Stimulated activated CD8-positive, alpha-beta memory T cell treated with anti-CD3 and anti-CD28 coated beads, Interleukin-4, amount 100 ng/mL, for 48 hours (primary cell): ENCODE measurements around the gene GPR89B.
"Not testable (repeated sequence)": the region's sequence is repeated elsewhere in the genome, so short reads cannot be mapped to it uniquely, and the experiment has no call there.

ENCODE experiments used
- DNase-seq: peaks from one replicate; pipeline ENCODE4 v3.0.0-alpha.2; 2020

Gene GPR89B

DNA sequence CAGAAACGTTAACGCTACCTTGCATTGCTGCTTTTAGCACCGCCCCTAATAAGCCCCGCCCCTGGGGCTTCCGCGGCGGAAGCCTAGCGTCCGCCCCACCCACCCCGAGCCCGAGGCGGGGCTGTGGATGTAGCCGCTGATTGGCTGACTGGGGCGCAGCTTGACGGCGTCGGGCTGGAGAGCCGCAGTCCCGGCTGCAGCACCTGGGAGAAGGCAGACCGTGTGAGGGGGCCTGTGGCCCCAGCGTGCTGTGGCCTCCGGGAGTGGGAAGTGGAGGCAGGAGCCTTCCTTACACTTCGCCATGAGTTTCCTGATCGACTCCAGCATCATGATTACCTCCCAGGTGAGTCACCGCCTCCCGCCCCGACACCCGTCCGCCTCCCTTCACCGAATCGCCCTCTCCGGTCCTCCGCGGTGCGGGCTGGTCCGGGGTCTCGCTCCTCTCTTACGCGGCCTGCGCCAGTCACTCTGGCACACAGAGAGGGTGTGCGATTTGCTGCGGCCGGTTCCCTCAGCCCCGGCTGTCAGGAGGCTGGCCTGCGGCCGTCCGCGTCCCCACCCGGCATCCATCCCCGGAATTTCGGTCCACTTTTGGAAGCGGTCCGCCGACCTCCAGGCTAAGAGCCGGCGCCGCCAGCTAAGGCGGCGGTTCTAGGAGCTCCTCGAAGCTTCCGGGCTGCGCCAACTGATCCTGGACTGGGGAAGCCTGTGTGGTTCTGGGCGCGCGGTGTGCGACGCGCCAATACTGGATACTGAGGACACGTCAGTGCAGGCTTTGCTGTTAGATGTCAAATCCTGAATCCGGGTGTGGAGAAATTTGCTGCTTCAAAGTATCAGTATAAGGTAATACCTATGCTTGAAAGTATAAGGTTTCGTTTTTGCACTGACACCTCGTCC, at the start of gene GPR89B:
TSS of gene GPR89B (plus strand) at position 185 of the 897 bp plus-strand sequence. CDS start at position 302, 117 bp downstream.
- peak; percentile 94 for DNase-seq

DNA sequence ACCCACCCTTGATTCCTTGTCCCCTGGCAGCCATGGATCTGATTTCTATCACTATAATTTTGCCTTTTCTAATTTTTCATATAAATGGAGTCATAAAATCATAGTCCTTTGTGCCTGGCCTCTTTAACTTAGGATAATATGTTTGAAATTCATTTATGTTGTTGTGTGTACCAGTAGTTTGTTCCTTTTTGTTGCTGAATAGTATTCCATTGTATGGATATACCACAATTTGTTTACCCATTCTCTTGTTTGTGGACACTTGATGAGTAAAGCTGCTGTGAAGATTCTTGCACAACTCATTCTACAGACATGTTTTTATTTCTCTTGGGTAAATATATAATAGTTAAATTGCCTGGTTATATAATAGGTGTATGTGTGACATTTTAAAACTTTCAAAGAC, 48.3 kb upstream of the GPR89B start:
- DNase-seq: no peak

DNA sequence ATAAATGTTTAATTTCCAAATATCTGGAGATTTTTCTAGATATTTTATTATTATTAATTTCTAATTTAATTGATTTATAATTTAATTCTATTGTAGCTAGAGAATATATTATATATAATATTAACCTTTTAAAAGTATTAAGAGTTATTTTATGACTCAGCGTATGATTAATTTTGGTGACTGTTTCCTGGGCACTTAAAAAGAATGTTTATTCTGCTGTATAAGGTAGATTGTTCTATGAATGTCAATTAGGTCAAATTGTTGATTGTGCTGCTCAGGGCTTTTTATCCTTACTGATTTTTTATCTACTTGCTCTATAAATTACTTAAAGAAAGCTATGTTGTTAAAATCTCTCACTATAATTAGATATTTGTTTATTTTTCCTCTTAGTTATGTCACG, 45.7 kb upstream of the GPR89B start:
- DNase-seq: no peak

DNA sequence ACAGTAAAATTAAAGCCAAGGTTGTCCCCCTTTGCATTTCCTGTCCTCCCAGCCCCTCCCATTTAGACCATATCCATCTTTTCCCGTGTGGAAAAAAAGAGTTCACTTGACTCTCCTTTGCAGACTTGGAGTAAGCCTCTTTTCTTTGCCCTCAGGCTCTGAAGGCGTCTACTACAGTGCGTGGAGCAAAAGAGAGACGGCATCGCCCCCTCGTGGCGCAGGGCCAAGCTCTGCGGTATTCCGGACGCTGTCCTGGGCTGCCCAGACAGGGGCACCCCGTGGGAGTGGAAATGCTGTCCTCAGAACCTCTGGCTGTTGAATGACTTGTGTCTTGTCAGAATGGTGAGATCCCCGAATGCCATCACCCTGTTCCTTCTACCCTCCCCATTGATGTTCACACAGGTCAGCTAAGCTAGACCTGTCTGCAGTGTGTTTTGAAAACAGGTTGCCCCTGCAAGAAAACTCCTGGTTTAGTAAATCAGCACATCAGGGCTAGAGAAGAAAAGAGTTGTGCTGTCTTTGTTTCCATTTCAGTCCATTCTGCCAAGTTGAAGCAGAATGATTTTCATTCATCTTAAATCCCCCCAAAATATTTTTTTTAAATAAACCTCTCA, 37.9 kb upstream of the GPR89B start:
- peak; percentile 83 for DNase-seq

DNA sequence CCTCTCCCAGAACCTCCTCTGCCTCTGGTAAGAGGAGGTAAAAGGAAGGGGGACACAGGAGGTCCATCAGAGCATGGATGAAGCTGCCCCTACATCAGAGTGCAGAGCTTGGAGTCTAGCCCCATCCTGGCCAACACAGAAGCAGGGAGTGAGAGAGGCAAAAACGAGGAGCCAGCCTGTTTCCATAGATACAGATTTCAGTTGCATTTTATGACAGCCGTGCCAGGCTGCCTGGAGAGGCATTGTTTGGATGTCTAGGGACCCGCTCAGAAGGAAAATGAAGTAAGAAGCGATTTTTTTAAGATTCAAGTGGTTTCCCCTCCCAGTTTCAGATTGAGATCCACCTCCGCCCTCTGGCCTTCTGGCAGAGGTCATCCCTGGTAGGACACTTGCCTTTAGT, 37.1 kb upstream of the GPR89B start:
- DNase-seq: no peak

DNA sequence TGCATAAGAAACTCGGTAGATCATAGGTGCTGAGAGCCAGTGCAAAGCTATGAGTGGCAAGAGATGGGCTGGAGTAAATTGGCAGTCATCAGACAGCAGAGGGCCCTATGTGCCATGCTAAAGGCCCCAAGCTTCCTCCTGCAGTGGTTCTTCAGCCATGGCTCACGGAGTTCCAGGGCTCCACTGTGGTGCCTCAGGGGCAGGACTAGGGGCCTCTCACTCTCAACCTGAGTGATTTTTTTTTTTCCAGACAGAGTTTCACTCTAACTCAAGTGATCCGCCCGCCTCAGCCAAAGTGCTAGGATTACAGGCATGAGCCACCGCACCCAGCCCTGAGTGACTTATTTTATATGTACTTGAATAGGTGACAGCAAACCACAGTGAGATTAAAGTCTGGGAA, 36.0 kb upstream of the GPR89B start:
- DNase-seq: no peak

DNA sequence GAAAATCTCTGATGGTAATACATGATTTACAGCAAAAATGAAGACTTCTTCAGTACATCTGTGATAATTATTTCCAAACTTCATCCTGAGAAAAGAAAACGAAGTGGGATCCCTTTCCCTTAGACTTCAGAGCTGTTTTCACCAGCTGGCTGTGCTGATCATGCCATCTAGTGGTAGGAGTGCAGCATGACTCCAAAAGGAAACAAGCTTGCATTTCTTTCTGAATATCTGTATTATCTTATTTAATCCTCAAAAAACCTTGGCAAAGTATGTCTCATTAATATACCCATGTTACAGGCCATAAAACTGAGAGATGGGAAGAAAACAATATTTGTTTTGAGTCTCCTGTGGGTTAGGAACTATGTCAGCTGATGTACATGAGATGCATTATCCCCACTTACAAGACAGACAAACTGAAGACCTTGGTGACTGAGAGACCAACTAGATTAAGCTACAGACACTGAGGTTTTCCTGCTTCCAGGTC, 35.4 kb upstream of the GPR89B start:
- peak; percentile 37 for DNase-seq

DNA sequence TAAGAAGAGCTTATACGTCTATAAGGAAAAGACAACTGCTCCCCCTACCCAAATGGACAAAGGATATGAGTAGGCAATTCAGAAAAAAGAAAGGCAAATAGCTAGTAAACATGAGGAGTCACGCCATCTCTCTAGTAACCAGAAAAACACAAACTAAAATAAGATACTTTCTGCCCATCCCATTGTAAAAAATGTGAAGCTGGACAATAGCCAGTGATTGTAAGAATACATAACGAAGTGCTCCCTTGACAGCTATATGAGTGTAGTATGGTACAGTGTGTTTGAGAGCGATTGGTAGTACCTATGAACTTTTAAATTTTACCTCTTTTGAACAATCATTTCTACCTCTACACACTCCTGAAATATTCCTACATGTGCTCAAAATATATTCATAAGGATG, 33.1 kb upstream of the GPR89B start:
- no peak for DNase-seq

DNA sequence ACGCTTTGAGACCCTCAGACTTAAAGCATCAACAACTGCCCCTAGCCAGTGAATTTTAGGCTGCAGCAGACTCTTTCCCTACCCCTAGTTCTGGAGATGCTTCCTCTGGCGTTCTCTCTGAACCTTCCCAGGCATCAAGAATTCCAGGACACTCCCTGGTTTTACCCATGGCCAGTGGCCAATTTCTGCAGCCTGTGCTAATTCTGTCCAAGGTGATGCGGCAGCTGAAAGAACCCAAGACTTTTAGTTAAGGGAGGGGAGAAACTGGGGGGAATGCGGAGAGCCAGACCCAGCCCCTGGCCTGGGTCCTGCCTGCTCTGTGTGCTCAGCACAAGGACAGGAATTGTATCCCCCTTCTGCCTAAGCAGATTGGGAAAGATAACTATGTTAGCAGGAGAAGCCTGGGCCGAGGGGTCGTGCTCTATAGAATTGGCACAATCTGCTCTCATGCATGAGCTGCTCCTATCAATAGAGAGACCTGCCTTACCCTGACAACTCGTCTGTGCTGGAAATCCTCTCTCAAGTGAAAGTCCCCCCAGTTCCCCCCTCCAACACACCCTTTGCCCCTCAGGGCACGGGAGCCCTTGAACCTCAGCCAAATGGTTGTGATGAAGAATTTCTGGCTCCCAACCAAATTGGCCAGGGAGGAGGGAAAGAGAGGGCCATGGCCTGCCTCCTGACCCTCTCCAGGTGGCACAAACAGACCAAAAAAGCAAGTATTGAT, 31.0 kb upstream of the GPR89B start:
- DNase-seq: no peak

DNA sequence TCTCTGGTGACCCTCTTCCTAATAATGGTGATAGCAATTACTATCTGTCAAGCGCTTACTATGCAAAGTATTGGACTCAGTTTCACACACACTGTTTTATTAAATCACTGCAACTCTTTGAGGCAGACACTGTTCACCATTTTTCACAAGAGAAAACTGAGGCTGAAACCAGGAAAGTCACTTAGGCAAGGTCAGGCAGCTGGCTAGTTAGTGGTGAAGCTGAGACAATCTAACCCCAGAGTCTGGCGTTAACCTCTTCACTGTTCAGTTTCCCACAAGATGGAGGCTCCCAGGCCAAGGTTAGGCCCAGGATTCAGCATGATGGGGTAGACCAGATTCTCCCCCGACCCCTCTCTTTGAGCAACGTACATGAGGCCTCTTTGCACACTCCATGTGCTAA, 30.4 kb upstream of the GPR89B start:
- DNase-seq: no peak

DNA sequence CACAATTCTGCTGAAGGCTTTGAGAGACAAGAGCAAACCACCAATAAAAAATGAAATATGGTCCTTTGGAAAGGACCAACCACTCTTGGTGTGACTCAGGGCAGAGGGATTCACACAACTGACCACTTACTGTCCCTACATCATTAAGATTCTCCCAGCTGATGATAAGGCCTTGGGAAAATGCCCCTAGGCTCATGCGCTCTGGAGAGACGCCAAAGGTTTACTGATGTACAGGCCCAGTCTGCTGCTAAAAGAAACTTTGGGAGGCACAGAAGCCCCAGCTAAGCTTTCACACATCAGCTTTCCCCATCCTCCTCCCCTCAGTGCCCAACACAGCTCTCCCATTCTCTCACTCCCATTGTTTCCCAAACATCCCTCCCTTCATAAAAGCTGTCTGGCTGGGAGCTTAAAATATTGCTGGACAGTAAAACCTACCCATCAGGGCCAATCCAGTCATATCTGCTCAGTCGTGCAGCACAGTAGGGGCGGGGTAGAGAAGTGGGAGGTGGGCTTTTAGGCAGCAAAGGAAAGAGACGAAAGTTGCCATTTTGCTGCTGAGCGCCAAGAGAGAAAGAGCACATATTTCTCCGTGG, 25.9 kb upstream of the GPR89B start, which contains the start of gene GJA8:
TSS of gene GJA8 (plus strand) at position 543 of the 593 bp plus-strand sequence. CDS start 5,161 bp downstream, outside the sequence.
- no peak for DNase-seq

DNA sequence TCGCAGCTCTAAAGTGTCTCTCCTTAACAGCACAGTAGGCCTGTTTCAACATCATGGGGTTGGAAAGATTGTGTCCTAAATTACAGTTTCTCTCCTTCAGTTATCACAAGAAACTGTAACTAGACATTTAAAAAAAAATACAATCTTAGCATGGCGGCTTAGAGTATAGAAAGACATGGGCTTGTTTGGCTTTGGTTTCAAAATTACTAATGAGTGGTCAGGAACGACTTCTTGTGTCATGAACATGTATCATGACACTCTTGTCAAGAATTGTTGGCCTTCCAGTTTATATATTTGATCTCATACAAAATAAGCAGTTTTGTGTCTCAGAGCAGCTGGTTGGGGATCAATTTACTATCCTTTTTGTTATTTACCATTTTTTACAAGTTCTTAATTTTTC, 23.5 kb upstream of the GPR89B start:
- DNase-seq: no peak

DNA sequence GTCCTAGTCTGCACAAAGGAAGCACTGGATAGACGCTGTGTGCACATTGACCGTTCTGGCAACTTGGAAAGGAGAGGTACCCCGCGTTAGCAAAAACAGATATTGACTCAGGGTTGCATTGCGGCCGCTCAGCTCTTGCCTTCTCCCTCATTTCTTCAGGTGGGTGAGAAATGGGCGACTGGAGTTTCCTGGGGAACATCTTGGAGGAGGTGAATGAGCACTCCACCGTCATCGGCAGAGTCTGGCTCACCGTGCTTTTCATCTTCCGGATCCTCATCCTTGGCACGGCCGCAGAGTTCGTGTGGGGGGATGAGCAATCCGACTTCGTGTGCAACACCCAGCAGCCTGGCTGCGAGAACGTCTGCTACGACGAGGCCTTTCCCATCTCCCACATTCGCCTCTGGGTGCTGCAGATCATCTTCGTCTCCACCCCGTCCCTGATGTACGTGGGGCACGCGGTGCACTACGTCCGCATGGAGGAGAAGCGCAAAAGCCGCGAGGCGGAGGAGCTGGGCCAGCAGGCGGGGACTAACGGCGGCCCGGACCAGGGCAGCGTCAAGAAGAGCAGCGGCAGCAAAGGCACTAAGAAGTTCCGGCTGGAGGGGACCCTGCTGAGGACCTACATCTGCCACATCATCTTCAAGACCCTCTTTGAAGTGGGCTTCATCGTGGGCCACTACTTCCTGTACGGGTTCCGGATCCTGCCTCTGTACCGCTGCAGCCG, 20.3 kb upstream of the GPR89B start:
- no peak for DNase-seq

DNA sequence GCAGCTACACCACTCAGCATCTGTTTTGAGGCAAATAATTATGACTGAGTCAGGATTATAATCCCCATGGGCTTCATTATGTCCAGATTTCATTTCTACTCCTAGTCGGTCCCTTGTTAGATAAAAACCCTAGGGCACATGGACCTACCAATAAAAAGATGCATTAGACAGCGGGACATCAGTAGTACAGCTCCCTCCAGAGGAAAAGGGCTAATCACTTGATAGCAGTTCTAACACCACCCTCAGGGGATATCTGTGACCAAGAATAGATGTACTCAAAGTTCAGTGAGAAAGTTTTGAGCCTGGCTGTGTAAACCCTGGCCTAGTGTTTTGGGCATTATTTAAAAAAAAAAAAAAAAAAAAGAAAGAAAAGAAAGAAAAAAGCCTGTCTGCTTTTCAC, 15.7 kb upstream of the GPR89B start:
- no peak for DNase-seq

DNA sequence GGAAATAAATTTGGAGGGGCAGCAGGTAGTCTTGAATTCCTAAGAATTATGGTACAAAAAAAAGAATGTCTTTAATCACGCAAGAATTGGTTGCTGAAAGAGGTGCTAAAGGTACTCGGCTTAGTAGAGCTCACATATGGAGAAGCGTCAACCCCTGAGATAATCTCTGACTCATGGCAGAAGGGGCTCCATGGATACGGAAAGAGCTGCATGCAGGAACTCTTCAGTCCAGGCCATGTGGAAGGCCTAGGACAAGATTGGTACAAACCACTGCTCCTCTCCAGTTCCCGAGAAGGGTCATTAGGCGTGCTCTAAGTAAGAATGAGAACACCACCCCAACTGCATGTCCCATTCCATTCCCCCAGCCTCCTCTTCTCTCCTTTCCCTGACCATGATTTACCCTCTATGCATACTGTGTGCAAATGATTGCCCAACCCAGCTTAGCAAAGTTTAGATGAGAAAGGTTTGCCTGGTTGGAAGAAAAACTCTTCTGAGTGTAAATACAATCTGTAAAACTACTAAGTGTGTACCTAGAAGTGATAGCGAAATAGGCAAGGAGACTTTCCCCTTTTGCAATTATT, 14.8 kb upstream of the GPR89B start:
- no peak for DNase-seq

DNA sequence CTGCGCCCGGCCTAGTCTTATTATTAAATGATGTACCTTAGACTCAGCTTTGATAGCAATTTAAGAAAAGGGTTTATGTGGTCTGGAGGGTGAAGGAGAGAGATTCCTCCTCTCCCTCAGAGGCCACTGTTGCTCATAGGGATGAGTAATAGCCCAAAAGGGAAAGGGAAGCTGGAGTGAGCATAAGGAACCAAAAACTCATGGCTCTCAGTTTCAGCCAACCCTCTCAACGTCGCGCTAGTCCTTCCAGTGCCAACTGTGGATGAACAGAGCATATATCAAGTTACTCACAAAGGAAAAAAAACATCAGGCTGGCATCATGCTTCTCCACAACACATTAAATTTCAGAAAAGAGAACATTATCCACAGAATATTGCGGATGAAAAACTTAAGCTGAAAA, 8.3 kb upstream of the GPR89B start:
- no peak for DNase-seq

DNA sequence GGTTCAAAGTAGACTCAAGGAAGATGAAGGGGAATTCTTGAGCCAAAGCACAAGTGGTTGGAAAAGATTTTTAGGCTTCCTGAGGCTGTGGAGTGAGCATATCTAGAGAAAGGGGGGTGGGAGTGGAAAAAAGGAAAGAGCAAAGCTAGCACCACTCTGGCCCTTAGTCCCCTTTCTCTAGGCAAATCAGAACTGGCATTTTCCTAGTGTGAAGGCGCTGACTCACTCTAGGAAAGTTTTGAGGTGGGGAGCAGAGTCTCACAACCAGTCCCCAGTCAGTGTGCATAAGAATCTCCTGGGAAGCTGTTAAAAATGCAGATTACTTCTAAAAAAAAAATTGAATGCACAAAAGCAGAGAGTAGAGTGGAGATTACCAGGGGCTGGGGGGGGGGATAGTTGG, 3.4 kb upstream of the GPR89B start:
- no peak for DNase-seq

DNA sequence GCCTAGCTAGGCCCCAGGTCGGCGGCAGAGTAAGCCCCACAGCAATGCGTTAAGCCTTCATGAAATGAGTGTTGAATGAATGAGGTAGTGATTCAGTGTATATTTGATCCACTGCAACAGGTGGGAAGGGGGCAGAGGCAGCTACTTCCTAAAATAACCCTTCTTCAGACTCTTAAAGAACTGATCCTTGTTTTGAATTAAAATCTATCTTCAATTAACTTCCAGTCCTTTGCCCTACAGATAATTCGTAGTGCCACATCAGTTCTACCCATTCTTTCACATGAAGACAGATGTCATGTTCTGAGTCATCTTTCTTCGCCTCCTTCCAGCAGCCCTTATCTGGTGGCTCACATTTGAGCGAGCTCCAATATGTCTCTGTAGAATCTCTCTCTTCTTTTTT, 1.0 kb upstream of the GPR89B start:
- not testable (repeated sequence) for DNase-seq

DNA sequence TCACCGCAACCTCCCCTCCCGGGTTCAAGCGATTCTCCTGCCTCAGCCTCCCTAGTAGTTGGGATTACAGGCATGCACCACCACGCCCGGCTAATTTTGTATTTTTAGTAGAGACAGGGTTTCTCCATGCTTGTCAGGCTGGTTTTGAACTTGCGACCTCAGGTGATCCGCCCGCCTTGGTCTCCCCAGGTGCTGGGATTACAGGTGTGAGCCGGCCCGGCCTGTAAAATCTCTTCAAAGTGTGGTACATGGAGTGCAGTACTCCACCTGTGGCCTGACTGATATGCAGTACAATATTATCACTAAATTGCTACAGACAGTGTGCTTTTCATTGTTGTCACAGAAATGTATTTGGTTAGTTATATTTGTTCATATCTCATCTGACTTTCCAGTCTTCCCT, 531 bp upstream of the GPR89B start:
- DNase-seq: not testable (repeated sequence)

DNA sequence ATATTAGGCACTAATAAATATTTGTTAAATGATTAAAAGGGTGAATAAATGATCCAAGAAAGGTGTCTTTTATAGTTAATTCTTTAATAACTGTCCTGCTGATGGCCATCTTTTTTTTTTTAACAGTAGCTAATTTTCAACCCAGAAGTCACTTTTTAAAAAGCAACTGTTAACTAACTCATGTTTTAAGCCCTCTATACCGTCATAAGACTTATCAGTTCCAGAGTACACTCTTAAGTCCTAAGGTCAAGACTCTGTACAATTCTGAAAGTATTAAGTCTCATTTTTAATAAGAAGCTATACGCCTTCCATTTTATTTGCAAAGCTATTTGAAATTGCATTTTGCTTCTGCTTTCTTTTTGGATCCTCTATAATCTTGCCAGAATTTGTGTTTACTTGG, 2.9 kb downstream of the GPR89B start:
- DNase-seq: not testable (repeated sequence)

DNA sequence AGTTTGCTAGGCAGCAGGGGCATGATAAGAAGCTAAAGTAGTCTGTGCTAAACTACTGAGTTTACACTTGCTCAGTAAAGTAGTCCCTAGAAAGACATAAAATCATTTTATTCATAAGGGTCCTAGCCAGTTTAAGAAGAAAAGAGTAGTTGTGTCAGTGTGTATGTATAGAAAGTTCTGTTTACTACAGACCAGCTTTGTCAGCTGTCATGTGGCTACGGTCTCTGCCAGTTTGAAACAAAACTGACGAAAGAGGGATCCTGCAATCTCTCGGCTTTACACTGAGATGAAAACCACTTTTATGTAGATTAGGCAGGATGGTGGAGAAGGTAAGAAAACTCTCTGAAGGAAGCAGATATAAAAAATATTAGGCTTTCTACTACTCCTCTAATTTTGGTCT, 7.1 kb downstream of the GPR89B start:
- DNase-seq: not testable (repeated sequence)

DNA sequence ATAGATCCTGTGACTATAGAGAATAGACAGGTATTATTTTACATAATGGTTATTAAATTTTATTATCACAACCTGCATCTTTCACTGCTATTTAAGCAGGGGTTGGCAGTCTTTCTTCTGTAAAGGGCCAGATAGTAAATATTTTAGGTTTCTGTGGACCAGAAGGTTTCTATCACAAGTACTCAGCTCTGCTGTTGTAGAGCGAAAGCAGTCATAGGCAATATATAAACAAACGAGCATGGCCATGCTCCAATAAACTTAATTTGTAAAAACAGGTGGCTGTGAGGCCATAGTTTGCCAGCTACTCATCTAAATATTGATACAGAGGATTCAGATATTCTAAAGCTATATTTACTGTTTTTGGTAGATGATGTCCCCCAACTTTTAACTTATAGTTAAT, 12.2 kb downstream of the GPR89B start:
- DNase-seq: not testable (repeated sequence)
